Left renal pelvis (tissue), 4 donors: ENCODE measurements around the gene TSPAN15. TPM values are rescaled to one million over a fixed set of nuclear protein-coding genes. Genes with fewer than 3 reads are reported as not detected.
"Not testable (repeated sequence)": the region's sequence is repeated elsewhere in the genome, so short reads cannot be mapped to it uniquely, and the experiment has no call there.

Source experiments
- DNase-seq, 4 donors: peaks; one replicate each; pipeline ENCODE4 v3.0.0-alpha.2; 2013; ENCODE audit warnings: low read depth in 4 of 4, low spot score in 3 of 4
- polyA plus RNA-seq, 4 donors: library from polyadenylated mRNA; unstranded; fragments of 120-200 nt; gene quantifications; one replicate each; pipeline ENCODE4 v1.2.1, GENCODE V29; 2013; ENCODE audit not compliant: insufficient read length in 4 of 4

The TSPAN15 gene
- polyA plus RNA-seq, 4 donors = 9.8 to 73.9 (median 65.2) TPM

DNA sequence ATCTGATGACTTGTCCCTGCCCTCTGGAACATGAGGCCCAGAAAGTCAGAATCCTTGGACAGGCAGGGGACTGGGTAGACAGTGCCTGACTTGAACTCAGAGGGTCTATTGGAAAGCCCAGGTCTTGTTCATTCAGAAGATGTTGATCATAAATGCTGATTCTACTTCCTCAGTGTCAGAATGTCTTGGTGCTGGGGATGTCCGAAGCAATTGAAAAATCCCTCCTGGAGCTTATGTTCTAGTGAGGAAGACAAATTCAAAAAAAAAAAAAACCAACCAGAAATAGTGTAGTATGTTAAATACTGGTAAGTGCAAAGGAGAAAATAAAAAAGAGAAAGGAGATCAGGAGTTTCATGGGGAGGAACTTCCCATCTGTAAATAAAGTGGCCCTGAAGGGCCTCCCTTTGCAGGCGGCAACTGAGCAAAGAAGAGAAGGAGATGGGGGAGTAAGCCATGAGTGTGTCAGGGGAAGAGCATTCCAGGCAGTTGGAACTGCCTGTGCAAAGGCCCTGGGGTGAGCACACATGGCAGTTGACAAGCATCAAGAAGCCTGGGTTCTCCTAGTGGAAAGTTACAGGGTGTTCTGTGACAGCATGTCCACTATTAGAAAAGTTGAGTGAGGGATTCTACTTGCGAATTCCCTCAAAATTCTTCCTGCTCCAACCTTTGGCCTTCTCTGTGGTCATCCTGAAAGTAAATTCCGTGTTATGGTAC is 30.7 kb downstream of the TSPAN15 start:
- no peak for DNase-seq

DNA sequence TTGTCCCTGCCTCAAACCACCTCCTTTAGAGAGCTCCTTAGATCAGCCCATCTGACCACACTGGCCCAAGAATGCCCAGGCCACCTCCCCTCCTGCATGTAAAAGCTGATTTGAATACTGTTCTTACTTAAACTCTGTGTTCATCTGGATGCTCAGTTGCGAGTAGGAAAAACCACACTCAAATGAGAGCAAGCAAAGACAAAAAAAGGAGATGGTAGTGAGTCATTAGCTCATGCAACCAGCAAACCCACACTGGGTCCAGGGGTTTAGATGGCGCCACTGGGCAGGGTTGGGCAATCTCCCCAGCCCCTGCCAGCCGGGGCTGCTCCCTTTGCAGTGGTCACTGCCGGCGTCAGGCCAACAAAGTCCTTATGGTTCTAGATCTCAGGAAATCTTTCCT is 32.7 kb downstream of the TSPAN15 start:
- DNase-seq = no peak

DNA sequence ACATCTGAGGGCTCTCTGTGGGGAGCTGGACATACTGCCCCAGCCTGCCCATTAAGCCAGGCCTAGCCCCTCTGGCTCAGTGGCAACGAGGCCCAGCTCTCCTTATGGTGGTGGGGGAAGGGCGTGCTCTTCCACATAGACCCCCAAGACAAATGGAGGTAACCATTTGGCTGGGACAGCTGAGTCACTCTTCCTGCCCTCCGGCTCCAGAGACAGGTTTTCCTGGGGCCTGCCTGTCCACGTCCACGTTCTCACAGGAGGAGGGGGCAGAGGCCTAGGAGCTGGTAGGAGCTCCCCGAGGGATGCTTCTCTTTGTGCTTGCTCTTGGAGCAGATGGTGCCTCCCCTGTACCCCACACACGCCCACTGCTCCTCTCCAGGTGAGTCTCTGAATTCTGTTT is 33.5 kb downstream of the TSPAN15 start:
- DNase-seq = no peak

DNA sequence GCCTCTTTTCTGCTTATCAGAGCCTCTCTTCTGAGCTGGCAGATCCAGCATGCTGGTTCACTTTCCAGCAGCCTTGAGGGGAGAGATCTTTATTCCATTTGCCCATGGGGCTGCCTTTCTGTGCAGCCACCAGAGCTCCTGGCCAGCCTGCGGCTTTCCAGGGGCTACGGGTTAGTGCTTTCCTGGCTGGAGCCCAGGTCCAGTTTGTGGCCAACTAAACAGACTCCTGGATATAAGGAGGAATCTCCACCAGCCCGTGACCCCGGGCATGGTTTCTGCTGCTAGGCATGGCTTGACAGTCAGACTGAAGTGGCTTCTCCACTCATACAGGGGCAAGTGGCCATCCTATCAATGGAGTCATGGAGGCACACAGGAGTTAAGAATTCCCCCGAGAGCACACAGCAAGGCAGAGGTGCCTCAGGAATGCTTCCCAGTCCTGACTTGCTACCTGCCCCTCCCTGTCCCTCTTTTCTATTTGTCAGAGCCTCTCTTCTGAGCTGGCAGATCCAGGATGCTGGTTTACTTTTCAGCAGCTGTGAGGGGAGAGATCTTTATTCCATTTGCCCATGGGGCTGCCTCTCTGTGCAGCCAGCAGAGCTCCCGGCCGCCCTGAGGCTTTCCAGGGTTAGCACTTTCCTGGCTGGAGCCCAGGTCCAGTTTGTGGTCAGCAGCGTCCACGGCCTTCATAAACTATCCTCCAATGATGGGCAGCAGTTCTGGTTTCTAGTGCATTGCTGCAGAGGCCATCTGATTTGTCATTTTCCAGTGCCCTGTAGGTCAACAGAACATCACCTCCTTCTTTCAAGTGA is 35.9 kb downstream of the TSPAN15 start:
- no peak for DNase-seq

DNA sequence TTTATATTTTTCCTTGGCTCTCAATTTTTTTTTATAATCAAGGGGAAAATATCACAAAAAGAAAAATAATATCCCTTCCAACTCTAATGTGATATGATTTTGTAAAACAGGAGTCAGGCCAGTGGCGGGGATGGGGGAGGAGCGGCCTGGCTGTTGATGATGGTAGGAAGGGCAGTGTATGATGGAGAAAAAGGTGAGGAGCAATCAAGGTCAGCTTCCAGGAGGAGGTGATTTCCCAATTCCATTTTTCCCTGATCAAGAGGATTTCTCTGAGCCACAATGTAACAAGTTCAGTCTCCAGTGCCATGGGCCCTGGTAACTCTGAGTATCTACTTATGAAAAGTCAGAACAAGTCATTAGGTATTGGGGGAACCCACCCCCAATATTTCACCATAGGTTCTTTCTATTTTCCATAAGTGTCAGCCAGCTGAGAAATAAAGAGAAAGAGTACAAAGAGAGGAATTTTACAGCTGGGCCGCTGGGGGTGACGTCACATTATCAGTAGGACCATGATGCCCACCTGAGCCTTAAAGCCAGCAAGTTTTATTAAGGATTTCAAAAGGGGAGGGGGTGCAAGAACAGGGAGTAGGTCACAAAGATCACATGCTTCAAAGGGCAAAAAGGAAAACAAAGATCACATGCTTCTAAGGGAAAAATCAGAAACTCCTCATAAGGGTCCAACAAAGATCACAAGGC is 37.0 kb downstream of the TSPAN15 start:
- DNase-seq = not testable (repeated sequence)

DNA sequence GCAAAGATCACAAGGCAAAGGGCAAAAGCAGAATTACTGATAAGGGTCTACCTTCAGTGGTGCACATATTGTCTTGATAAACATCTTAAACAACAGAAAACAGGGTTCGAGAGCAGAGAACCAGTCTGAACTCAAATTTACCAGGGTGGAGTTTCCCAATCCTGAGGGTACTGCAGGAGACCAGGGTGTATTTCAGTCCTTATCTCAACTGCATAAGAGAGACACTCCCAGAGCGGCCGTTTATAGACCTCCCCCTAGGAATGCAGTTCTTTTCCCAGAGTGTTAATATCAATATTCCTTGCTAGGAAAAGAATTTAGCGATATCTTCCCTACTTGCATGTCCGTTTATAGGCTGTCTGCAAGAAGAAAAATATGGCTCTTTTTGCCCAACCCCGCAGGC is 37.6 kb downstream of the TSPAN15 start:
- not testable (repeated sequence) for DNase-seq

DNA sequence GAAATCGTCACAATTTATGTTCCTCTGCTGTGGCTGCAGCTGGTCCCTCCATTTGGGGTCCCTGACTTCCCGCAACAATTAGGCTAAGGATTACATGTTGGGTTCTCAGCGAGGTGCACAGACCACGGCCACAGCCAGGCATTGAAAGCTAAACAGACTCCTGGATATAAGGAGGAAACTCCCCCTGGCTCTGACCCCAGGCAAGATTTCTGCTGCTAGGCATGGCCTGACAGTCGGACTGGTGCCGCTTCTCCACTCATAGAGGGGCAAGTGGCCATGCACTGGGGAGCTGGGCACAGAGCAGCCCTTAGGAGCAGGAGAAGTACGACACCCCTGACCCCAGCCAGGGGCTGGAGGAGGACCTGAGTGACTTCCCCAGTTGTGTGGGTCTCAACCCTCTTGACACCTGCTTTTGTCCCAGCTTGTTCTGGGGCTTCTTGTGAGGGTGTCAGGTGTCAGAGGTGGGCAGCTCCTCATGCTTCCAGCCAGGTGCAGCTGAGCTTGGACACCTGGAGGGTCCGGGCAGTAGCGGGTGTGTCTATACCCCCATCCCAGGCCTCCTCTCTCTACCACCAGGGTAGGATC is 38.3 kb downstream of the TSPAN15 start:
- DNase-seq = no peak

DNA sequence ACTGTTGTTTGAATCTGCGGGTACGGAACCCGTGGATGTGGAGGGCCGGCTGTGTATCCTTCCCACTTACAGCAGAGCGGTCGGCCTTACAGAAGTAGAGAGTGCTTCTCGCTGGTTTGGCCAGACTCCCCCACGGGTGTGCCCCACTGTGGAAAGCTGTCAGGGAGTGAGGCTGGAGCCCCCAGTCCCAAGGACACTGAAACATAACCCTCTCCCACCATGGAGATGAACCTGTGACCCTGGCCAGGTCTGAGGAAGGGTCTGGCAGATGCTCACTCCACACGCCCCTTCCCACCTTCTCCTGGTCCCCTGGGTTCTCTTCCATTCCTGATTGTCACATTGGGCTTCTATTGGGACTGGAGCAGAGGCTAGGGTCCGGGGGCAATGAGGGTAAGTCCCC is 39.6 kb downstream of the TSPAN15 start:
- DNase-seq = no peak

DNA sequence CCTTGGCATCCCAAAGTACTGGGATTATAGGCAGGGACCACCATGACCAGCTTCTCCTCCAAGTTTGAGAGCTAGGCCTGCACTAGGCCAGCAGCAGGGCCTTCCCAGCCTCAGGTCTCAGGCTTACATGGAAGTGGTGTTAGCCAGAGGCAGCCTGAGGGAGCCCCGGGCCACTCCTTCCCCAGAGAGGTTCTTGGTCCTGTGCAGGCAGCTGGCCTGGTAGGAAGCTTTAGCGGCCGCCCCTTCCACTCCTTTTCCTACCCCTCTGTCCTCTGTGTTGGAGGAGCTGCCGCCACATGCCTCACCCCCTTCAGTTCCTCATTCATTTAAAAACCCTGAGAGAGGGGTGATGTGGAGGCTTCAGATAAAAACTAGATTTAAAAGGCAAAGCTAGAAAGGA is 40.3 kb downstream of the TSPAN15 start:
- no peak for DNase-seq

DNA sequence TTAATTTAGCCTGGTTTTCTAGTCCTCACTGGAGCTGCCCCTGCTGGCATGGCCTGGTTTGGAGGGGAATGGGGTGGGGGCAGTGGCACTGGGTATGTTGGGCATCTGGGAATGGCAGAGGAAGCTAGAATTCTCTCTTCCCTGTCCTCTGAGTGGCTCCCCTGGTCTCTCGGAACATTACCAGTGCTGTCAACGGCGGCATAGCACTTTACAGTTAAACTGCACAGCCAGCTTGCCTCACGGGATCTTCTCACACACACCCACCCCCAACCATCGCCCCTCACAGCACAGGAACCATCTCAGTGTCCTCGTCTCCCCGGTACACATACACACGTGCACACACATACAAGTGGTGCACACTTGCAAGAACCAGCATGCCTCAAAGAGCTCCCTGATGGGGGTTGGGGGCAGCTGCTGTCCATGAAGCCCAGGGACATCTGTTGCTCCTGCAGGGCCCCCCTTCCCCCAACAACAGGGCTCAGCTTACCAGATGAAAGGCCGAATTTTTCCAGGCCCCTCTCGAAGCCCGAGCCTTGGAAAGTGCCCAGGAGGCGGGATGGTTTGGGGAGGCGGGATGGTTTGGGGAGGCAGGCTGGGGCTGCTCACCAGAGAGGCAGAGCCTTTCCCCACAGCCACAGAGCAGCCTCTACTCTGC is 41.0 kb downstream of the TSPAN15 start:
- DNase-seq = no peak

DNA sequence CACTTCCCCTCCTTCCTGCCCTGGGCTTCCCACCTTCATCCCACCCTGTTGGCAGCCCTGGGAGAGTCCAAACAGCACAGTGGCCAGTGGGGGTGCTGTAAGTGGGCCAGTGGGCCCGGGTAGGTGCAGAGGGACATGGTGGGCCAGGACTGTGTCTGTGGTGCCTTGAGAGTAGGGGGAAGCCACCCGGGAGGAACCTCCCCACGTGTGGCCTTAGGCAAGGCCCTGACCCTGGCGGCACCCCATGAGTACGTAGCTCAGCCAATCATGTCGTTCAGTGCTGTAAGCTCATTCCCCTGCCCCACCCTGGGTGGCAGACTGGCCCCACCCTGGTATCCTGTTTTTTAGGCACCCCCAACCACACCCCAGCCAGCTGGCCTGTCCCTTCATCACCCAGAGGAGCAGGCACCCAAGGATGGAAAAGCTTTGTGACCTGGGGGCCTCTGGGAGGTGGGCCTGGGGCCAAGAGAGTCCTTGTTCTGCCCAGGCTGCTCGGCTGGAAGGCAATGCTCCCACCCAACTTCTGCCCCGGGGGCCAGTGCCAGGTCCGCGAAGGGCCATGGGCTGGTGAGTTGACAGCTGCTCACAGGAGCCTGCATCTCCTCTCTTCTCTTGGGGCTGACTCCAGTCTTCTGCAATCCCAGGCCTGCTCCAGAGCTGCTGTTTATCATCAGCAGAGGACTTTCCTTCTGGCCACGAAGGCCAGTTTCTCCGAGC is 41.6 kb downstream of the TSPAN15 start:
- no peak for DNase-seq

DNA sequence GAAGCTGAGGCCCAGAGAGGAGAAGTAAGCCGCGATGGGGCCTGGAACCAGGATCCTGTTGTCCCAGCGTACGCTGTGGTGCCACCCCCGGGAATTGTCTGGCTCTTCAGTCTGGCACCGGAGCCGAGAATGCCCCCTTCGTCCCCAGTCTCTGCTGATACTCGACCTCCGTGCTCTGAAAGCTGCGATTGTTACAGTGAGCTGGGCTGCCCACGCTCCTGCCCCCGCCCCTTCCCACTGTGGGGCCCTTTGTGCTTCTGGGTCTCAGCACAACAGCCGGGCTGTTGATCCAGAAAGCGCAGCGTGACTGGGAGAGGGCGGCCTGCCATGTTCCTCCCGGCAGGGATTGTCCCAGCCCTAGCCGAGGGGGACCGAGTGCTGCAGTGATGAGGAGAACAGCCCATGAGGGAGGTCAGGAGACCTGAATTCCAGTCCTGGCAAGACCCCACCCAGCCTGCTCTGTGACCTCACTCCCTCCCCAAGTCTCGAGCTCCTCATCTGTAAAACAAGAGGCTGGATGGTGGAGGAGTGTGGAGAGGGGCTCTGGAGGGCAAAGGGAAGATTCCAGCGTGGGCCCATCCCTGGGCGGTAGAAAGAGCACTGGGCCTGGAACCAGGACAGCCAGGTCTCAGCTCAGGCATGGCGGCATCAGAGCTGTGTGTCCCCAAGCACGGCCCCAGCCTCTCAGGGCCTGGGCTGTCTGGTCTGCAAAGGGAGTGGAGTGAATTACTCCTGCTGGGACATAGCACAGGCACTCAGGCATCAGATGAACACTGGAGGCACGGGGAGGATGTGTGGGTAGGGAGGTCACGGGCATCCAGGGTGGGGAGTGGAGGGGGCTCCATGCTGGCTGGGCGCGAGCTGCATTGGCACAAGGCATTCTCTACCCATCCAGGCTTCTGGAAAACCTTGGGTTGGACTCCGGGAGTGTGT is 43.6 kb downstream of the TSPAN15 start:
- no peak for DNase-seq

DNA sequence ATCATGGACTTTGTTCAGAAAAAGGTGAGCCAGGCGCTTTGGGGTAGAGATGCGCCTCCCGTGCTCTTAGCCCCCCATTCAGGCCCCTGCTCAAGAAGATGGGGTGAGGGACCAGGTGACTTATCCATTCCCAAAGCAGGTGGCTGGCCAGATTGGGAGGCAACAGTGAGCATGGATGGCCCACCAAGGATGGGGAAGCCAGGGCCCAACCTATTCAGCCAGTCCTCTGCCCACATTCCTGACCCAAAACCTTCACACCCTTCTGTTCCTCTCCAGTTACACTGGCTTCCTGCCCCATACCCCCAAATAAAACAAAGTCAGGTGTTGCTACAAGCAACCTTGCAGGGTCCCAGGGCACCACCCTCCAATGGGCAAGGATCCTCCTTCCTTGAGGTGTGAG is 44.4 kb downstream of the TSPAN15 start:
- no peak for DNase-seq

DNA sequence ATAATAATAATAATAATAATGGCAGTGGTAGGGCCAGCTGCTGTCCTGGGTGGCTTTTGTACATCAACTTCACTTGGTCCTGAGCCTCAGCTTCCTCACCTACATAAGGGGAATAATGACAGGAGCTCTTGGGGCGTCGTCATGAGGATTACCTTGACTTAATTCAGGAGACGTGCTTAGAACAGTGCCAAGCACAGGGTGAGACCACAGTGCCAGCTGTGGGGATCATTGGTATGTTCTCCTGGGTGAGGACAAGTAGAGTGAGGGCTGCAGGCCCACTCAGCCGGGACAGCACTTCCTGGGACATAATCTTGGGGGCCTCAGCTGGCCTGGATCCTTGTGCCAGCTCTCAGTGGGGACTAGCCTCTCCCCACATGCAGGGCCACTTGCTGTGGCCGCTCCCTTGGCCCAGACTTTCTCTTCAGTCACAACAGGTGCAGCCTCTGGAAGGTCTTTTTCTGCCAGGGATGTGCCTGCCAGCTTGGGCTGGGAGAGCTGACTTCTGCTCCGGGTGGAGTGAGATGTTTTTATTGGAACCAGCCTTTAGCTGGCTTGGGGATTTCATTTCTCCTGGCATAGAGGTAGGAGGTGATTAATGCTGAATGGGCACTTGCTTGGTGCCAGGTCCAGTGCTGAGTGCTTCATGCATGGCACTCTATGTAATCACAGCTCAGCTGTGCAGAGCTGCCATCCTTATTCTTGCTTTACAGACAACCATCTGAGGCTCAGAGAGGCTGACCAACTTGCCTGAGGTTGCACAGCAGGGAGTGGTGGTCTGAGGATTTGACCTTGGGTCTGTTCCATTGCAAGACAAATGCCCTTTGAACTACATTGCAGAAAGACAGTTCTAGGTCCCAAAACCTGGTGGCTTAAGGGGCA is 45.3 kb downstream of the TSPAN15 start:
- no peak for DNase-seq

DNA sequence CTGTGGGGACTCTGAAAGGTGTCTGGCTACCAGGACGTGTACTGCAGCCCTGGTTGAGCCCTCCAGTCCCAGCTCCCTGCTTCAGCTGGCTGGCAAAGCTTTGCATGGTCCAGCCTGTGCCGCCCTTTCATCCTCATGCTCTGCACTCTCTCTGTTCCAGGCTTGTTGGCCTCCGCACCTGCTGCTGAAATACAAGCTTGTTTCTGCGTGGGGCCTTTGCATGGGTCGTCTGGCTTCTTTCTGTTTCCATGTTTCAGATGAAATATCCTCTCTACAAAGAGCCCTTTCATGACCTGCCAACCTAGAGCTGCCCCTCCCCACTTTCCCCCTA is 45.9 kb downstream of the TSPAN15 start:
- no peak for DNase-seq

DNA sequence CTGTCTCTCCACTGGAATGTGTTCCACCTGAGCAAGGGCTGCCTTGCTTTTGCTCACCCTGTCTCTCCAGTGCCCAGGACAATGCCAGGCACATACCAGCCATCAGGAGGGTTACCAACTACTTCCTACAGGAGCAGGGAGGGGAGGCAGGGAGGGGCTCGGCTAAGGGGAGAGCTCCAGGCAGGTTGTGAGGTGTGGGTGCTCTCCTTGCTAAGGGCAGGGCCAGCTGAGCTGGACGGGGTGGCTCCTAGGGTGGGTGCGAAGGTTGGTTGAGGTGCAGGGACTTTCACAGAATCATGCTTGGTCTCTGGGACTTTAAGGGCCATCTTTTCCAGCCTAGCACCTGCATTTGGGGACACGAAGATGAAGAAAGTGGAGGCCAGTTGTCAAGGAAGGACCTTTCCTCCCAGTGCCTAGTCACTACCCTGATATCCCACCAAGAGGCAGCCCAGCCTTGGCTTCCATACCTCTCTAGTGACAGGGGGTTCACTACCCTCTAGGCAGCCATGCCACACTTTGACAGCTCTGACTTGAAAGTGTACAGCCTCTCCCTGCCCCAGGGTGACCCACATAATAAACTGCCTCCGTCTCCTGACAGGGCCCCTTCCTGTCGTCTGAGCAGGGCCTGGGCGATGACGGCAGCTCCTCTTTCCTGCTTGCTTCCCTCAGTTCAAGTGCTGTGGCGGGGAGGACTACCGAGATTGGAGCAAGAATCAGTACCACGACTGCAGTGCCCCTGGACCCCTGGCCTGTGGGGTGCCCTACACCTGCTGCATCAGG is 46.5 kb downstream of the TSPAN15 start:
- DNase-seq = no peak

DNA sequence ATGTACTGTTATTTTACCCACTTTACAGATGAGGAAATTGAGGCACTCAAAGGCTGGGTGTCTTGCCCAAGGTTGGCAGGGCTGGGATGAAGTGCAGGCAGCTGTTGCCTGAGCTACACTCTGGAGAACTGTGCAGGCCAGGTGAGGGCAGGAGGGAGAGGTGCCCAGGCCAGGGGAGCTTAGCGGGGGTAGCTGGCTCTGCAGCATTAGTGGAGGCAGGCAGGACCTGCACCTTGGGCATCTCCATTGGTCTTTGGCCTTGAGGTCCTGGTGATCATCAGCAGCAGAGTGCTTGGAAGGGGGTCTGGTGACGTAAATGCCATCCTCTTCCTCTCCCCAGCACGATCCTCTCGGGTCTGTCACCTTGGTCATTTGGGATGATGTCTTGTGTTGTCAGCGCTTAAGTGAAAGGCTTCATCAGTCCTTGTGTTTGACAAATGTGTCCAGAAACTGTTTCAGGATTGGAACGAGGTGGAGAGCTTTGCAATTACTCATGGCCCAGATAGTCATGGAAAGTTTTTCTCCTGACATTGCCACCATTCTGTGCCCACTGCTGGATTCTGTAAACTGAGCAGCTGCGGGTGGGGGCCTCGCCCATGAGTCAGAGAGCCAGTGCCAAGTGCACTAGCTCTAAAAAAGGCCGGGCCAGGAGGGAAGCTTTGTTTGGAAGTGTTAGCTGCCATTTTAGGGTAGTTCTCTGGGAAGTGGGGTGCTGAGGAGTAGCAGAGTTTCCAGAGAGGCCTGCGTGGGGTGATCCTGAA is 47.6 kb downstream of the TSPAN15 start:
- DNase-seq = no peak
